Mesenchymal stem cell (in vitro differentiated cells and primary cell): ENCODE measurements around the gene ATRNL1.

Experiments used
- DNase-seq: peaks from one replicate; pipeline ENCODE4 v3.0.0-alpha.2; 2013
- H2AFZ ChIP-seq: one replicate; pipeline ENCODE4 v1.6.1; 2013; ENCODE audit warnings: low read depth, mild to moderate bottlenecking, control low read depth, inconsistent platforms, low read length, moderate library complexity
- H2AK5ac ChIP-seq: 2 replicates; pipeline ENCODE4 v1.6.1; 2013; ENCODE audit warnings: low read length, moderate library complexity, mild to moderate bottlenecking, inconsistent platforms; ENCODE audit not compliant: severe bottlenecking
- H2BK120ac ChIP-seq: one replicate; pipeline ENCODE4 v1.6.1; 2013; ENCODE audit warnings: low read depth, mild to moderate bottlenecking, inconsistent platforms, low read length, moderate library complexity
- H2BK12ac ChIP-seq, 2 experiments: one replicate each; pipeline ENCODE4 v1.6.1; 2013; ENCODE audit warnings: inconsistent platforms in 2 of 2, low read length in 2 of 2, mild to moderate bottlenecking in 2 of 2, moderate library complexity in 2 of 2, control low read depth in 1 of 2
- H2BK15ac ChIP-seq: one replicate; pipeline ENCODE4 v1.6.1; 2013; ENCODE audit warnings: mild to moderate bottlenecking, low read depth, inconsistent platforms; ENCODE audit not compliant: poor library complexity, severe bottlenecking
- H2BK5ac ChIP-seq: 2 replicates; pipeline ENCODE4 v1.6.1; 2013; ENCODE audit warnings: low read depth, mild to moderate bottlenecking, low read length, control low read depth, inconsistent platforms; ENCODE audit not compliant: poor library complexity, severe bottlenecking
- H3K14ac ChIP-seq, 2 experiments: one replicate each; pipeline ENCODE4 v1.6.1; 2013; ENCODE audit warnings: inconsistent platforms in 2 of 2, low read length in 2 of 2, control low read depth in 1 of 2, mild to moderate bottlenecking in 1 of 2, moderate library complexity in 1 of 2
- H3K18ac ChIP-seq, 2 experiments: one replicate each; pipeline ENCODE4 v1.6.1; 2013; ENCODE audit warnings: inconsistent platforms in 2 of 2, low read length in 2 of 2, control low read depth in 1 of 2, low read depth in 1 of 2, mild to moderate bottlenecking in 1 of 2
- H3K23ac ChIP-seq, 2 experiments: one replicate each; pipeline ENCODE4 v1.6.1; 2013; ENCODE audit warnings: inconsistent platforms in 2 of 2, low read length in 2 of 2, mild to moderate bottlenecking in 2 of 2, moderate library complexity in 2 of 2, control low read depth in 1 of 2
- H3K27ac ChIP-seq: 2 replicates; pipeline ENCODE4 v1.5.1; 2013; ENCODE audit warnings: mild to moderate bottlenecking, moderate library complexity, low read length, control low read depth, inconsistent platforms; ENCODE audit not compliant: poor library complexity, severe bottlenecking
- H3K27me3 ChIP-seq, 2 experiments: 2 replicates each; pipeline versions ENCODE4 v1.6.1 to v1.7.0; 2013; ENCODE audit warnings: low read length in 2 of 2, mild to moderate bottlenecking in 2 of 2, moderate library complexity in 2 of 2, control low read depth in 1 of 2, inconsistent platforms in 1 of 2; ENCODE audit not compliant: control insufficient read depth in 1 of 2, insufficient read depth in 1 of 2
- H3K36me3 ChIP-seq, 2 experiments: 2 replicates each; pipeline versions ENCODE4 v1.6.1 to v1.7.0; 2013; ENCODE audit warnings: low read length in 2 of 2, control low read depth in 1 of 2, inconsistent platforms in 1 of 2, low read depth in 1 of 2, mild to moderate bottlenecking in 1 of 2; ENCODE audit not compliant: insufficient read depth in 2 of 2, control insufficient read depth in 1 of 2
- H3K4ac ChIP-seq, 2 experiments: one replicate each; pipeline ENCODE4 v1.6.1; 2013; ENCODE audit warnings: inconsistent platforms in 2 of 2, low read length in 2 of 2, mild to moderate bottlenecking in 2 of 2, moderate library complexity in 2 of 2, control low read depth in 1 of 2, low read depth in 1 of 2
- H3K4me1 ChIP-seq: 2 replicates; pipeline ENCODE4 v1.6.1; 2013; ENCODE audit warnings: low read depth, low read length, control low read depth; ENCODE audit not compliant: control insufficient read depth, insufficient read depth
- H3K4me2 ChIP-seq: 2 replicates; pipeline ENCODE4 v1.6.1; 2013; ENCODE audit warnings: low read length, mild to moderate bottlenecking, inconsistent platforms; ENCODE audit not compliant: poor library complexity, severe bottlenecking
- H3K4me3 ChIP-seq, 2 experiments: 2 replicates each; pipeline versions ENCODE4 v1.5.1 to v1.7.0; 2013; ENCODE audit warnings: low read length in 2 of 2, mild to moderate bottlenecking in 2 of 2, control low read depth in 1 of 2, low read depth in 1 of 2; ENCODE audit not compliant: insufficient read depth in 1 of 2
- H3K79me1 ChIP-seq: replicated peaks from 2 replicates; pipeline ENCODE4 v1.6.1; 2013; ENCODE audit warnings: mild to moderate bottlenecking, control low read depth, low read length, inconsistent platforms; ENCODE audit not compliant: poor library complexity, severe bottlenecking
- H3K9ac ChIP-seq: 2 replicates; pipeline ENCODE4 v1.7.0; 2013; ENCODE audit warnings: mild to moderate bottlenecking, low read length, moderate library complexity
- H3K9me3 ChIP-seq: 2 replicates; pipeline ENCODE4 v1.7.0; 2013; ENCODE audit warnings: mild to moderate bottlenecking, low read length; ENCODE audit not compliant: control insufficient read depth
- H4K8ac ChIP-seq: one replicate; pipeline ENCODE4 v1.6.1; 2013; ENCODE audit warnings: inconsistent platforms, mild to moderate bottlenecking, low read length, moderate library complexity
- H4K91ac ChIP-seq: one replicate; pipeline ENCODE4 v1.6.1; 2013; ENCODE audit warnings: mild to moderate bottlenecking, low read length, inconsistent platforms
- whole genome bisulfite sequencing: methylation state at CpG from one replicate; pipeline ENCODE4 v1.1.7; 2013; ENCODE audit warnings: mixed read lengths; 5-methylcytosine and 5-hydroxymethylcytosine counted together

The ATRNL1 gene

DNA sequence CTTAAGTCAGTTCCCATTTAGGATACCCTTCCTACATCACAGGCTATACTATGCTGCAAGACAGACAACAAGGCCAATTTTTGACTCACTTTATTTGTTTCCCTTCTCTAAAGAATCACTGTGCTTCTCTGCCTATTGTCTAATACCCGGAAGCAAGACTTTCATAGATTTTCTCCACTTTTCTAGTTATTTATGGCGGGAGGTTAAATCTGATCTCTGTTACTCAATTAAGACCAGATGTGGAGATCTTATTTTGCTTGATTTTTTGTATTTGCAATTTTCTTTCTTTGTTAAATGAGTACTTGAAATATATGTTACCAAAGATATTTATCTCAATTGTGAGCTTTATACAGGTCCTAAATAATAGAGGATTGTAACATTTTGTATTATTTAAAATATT, 511.5 kb downstream of the ATRNL1 start:
- H3K4me1 ChIP-seq: no peaks in the 10 kb centered on the region
- H3K79me1 ChIP-seq: no peaks in the 10 kb centered on the region
- no peaks in the 10 kb centered on the region for H3K27me3 ChIP-seq
- no peak for DNase-seq
- no peak overlapping the region for H3K27ac ChIP-seq
- H3K9ac ChIP-seq: no peak overlapping the region
- H3K9me3 ChIP-seq: no peaks in the 10 kb centered on the region
- H4K8ac ChIP-seq: no peak overlapping the region
- no peak overlapping the region for H2BK12ac ChIP-seq
- H2AFZ ChIP-seq: no peak overlapping the region
- H3K4me3 ChIP-seq: no peak overlapping the region
- no peak overlapping the region for H3K23ac ChIP-seq
- H2BK15ac ChIP-seq: no peak overlapping the region
- no peak overlapping the region for H3K18ac ChIP-seq
- H2BK120ac ChIP-seq: no peak overlapping the region
- H3K4ac ChIP-seq: no peak overlapping the region
- H3K4me2 ChIP-seq: no peak overlapping the region
- 86% methylated on average over 1 of the region's 2 CpGs for WGBS
- no peaks in the 10 kb centered on the region for H3K36me3 ChIP-seq
- no peak overlapping the region for H2BK5ac ChIP-seq
- no peak overlapping the region for H3K14ac ChIP-seq
- H2AK5ac ChIP-seq: no peak overlapping the region
- H4K91ac ChIP-seq: no peak overlapping the region

DNA sequence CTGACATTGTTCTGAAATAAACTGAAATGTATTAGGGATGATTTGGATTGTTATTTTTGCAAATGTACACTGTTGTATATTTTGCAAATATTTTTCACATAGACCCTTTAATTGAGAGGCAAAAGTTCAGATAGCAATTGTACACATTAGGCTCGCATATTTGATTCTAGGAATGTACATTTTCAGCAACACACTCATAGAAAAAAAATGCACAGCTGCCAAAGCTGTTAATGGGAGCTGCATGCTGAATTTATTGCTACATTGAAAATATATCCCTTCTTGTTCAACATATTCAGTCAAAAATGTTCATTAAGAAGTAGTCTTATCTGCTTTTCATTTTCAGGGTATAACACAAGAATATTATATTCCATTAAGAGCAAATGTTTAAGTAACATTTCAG, 512.9 kb downstream of the ATRNL1 start:
- H2BK15ac ChIP-seq: no peak overlapping the region
- no peak overlapping the region for H2BK12ac ChIP-seq
- H3K4me2 ChIP-seq: no peak overlapping the region
- no peak overlapping the region for H3K18ac ChIP-seq
- H3K4ac ChIP-seq: no peak overlapping the region
- H4K8ac ChIP-seq: no peak overlapping the region
- no peak overlapping the region for H2AK5ac ChIP-seq
- no peak overlapping the region for H2BK5ac ChIP-seq
- no peak overlapping the region for H3K23ac ChIP-seq
- H3K27ac ChIP-seq: no peak overlapping the region
- H3K4me1 ChIP-seq: no peaks in the 10 kb centered on the region
- no peak overlapping the region for H2AFZ ChIP-seq
- H4K91ac ChIP-seq: no peak overlapping the region
- H3K79me1 ChIP-seq: no peaks in the 10 kb centered on the region
- no peak overlapping the region for H3K9ac ChIP-seq
- no peak overlapping the region for H3K14ac ChIP-seq
- no peak overlapping the region for H2BK120ac ChIP-seq
- H3K36me3 ChIP-seq: no peaks in the 10 kb centered on the region
- no peaks in the 10 kb centered on the region for H3K9me3 ChIP-seq
- no peaks in the 10 kb centered on the region for H3K27me3 ChIP-seq
- no CpG with 5 or more reads among the region's 1 CpG for WGBS
- H3K4me3 ChIP-seq: no peak overlapping the region
- peak; percentile 14 for DNase-seq

DNA sequence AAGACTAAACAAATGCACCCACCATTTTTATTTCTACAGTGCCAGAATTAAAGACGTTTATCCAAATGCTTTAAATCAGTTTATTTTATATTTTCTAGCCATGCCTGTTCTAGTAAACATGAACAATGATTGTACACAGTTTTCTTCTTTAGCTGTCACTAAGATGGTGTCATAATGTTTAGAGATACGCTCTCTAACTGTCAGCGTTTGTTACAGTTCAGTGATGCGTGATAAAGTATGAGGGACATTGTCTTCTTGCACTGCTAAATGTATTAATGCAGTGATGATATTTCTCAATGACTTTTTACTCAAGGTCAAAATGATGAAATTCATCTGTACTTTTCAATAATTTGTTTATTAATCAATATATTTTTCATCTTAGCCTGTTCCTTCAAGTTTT, 513.6 kb downstream of the ATRNL1 start:
- Histone ChIP-seq H3K79me1 (no peaks in the 10 kb centered on the region), H3K4me1 (no peaks in the 10 kb centered on the region), H3K9me3 (no peaks in the 10 kb centered on the region), H2BK120ac (no peak overlapping the region), H3K9ac (no peak overlapping the region), H3K27ac (no peak overlapping the region), H3K27me3 (no peaks in the 10 kb centered on the region), H2BK12ac (no peak overlapping the region), H3K36me3 (no peaks in the 10 kb centered on the region), H3K14ac (no peak overlapping the region), H3K4me3 (no peak overlapping the region), H4K91ac (no peak overlapping the region), H2BK5ac (no peak overlapping the region), H3K18ac (no peak overlapping the region), H3K23ac (no peak overlapping the region), H2AFZ (no peak overlapping the region), H3K4me2 (no peak overlapping the region), H2BK15ac (no peak overlapping the region), H4K8ac (no peak overlapping the region), H3K4ac (no peak overlapping the region), H2AK5ac (no peak overlapping the region)
- 86% methylated on average over 2 of the region's 4 CpGs for WGBS
- no peak for DNase-seq

DNA sequence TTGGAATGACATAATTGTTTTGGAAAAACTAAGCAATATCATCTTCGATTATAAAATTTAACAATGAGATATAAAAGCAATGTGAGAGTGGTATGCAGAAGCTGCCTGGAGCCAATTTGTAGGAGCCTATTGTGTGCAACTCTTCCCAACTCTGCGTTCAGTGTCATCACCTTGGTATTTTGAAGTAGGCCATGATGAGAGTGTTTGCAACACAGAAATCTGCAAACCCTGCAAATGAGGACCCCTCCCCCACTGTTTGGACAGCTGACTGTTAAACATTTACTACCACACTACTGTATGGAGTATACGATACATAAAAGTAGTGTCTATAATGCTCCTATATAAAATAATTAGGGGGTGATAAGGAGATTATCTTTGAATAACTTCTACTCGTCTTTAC, 531.3 kb downstream of the ATRNL1 start:
- no peak overlapping the region for H3K18ac ChIP-seq
- no CpG with 5 or more reads among the region's 4 CpGs for WGBS
- no peak overlapping the region for H3K14ac ChIP-seq
- no peak overlapping the region for H3K4ac ChIP-seq
- no peak overlapping the region for H2BK15ac ChIP-seq
- no peaks in the 10 kb centered on the region for H3K36me3 ChIP-seq
- no peaks in the 10 kb centered on the region for H3K79me1 ChIP-seq
- no peak overlapping the region for H3K4me3 ChIP-seq
- no peak overlapping the region for H3K9ac ChIP-seq
- H3K27me3 ChIP-seq: no peaks in the 10 kb centered on the region
- H2BK120ac ChIP-seq: no peak overlapping the region
- no peak overlapping the region for H2BK12ac ChIP-seq
- DNase-seq: peak; percentile 22
- no peak overlapping the region for H3K27ac ChIP-seq
- no peak overlapping the region for H2AK5ac ChIP-seq
- no peak overlapping the region for H4K91ac ChIP-seq
- H3K9me3 ChIP-seq: peaks cover 4% of the 10 kb centered on the region
- no peak overlapping the region for H3K4me2 ChIP-seq
- H3K23ac ChIP-seq: no peak overlapping the region
- H3K4me1 ChIP-seq: no peaks in the 10 kb centered on the region
- H2AFZ ChIP-seq: no peak overlapping the region
- no peak overlapping the region for H4K8ac ChIP-seq
- no peak overlapping the region for H2BK5ac ChIP-seq
